Renal cortical epithelial cell (primary cell): Measurements from ENCODE around the gene ACTA1. TPM values are rescaled to one million over a fixed set of nuclear protein-coding genes. Genes with fewer than 3 reads are reported as not detected.
"Not testable (repeated sequence)": the region's sequence is repeated elsewhere in the genome, so short reads cannot be mapped to it uniquely, and the experiment has no call there.

ENCODE experiments used
- DNase-seq: peaks from one replicate; pipeline ENCODE4 v3.0.0-alpha.2; 2011; ENCODE audit warnings: low read depth
- total RNA-seq: library from RNA; depleted of rRNA; stranded (reverse); fragments of >200 nt; gene quantifications from 2 replicates; pipeline ENCODE4 v1.2.3, GENCODE V29; 2014

Gene ACTA1
- total RNA-seq, 1 donor from 2014 or later: 0.10 TPM

GRCh38 chr1:229409616-229410369 lies 24.1 kb downstream of the ACTA1 start:
- DNase-seq: no peak

GRCh38 chr1:229408458-229409037 lies 25.3 kb downstream of the ACTA1 start:
- DNase-seq: no peak

- DNase-seq: no peak
Observed at GRCh38 chr1:229407206-229408026, 26.5 kb downstream of the ACTA1 start.

DNA sequence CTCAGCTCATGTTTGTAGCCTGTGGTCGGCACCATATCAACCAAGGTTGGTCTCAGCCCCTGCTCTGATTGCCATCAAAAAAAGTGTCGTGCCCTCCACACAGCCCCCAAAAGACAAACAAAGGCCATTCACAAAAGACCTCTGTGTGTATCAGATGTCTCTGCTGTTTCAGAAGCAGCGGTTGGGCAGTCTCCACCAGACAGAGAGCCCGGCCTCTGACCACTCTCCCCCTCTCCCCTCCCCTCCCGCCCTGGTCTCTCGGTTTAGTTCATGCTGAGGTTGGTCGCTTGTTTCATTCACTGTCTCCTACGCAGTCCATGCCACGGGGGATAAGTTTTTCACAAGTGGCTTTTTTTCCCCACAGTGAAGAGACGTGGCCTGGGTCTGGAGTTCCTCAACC lies 27.1 kb downstream of the ACTA1 start:
- no peak for DNase-seq

DNA sequence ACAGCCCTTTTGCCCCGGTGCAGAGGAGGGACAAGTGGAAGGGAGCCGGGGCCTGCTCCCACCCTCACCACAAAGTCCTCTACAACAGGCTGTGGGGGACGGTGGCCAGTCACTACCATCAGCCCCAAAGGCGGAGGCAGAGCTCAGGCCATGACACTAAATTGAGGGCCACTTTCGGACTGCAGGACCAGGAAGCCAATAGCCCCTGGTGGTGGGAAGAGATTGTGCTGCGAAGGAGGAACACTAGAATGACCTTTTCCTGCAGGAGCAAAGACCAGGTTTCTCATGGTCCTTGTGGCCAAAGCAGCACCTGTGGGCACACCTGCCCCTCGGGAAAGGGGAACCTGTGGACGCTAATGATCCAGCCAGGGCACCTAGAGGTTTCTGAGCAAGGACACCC lies 30.3 kb downstream of the ACTA1 start:
- DNase-seq: no peak

DNA sequence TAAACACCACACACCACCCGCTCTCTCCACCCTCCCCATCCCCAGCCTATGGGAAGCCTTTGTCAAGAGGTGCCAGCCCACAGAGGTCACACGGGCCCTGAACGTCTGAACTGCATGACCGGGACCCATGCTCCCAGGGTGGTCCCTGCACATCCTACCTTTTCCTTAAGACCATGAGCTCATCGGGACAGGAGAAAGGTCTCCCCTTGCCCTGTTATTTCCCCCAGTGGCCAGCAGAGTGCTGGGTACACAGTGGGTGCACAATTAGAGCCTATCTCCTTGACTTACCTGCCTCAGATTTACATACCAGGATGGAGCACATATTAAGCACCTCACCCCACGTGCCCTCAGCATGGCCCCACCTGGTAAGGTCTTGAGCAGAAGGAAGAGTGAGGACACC lies 30.9 kb downstream of the ACTA1 start:
- DNase-seq: no peak

GRCh38 chr1:229402329-229402728 lies 31.6 kb downstream of the ACTA1 start:
- not testable (repeated sequence) for DNase-seq

- DNase-seq: no peak
Observed at GRCh38 chr1:229397762-229398161, 36.1 kb downstream of the ACTA1 start.

- DNase-seq: no peak
Observed at GRCh38 chr1:229396585-229397206, 37.2 kb downstream of the ACTA1 start.

- DNase-seq: not testable (repeated sequence)
Observed at GRCh38 chr1:229394517-229394916, 39.4 kb downstream of the ACTA1 start.

GRCh38 chr1:229392936-229393335 lies 41.0 kb downstream of the ACTA1 start:
- DNase-seq: no peak

- no peak for DNase-seq
Observed at GRCh38 chr1:229390130-229390529, 43.8 kb downstream of the ACTA1 start.

DNA sequence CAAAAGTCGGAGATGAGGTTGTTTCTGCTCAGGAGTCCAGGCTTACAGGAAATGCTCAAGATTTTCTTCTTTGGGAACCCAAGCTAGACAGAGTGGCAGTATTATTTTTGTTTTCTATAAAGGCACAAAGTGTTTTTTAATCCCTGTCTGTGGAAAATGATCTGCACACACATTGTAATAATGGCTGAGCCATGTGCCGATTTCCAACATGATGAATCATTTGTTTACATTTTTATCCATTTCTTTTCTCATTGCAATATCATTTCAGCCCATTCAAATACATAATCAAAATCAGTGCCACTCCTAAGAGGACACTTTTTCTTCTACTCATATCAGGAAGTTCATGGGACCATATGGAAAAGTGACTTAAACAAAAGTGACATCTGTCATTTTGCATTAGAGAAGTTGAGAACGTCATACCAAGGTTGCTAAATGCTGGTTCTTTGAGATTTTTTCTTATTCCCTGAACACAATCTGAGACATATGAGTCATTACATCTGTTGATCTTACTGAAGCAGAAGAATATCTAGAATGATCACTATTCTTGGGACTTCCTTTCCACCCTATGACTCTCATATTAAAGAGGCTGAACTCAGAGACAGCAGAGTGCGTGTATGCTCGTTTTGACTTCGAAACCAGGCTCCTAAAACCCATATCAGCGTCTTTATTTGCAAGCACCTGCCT lies 44.9 kb downstream of the ACTA1 start:
- no peak for DNase-seq

DNA sequence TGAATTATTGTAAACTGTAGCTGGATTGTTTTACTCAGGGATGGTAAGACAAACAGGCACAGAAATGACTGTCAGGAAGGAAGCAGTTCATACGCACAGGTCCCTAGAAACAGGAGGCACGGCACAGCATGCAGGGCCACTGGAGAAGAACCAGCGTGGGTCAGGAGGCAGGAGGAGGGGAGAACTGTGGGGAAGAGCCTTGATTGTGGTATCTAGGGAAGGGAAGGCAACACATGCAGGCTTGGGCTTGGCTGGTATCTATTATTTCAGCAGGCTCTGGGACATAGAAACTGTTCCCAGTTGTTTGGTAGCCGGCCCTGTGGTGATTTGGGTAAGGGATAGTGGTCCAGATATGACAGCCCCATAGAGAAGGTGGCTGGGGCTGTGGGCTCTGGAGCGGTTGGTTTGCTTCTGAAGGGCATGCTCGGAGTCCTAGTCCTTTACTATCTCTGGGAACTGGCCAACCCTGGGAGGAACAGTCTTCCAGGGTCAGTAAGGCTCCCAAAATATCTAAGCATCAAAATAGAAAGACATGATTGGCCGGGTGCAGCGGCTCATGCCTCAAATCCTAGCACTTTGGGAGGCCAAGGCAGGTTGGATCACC lies 47.9 kb downstream of the ACTA1 start:
- no peak for DNase-seq

GRCh38 chr1:229384822-229385221 lies 49.1 kb downstream of the ACTA1 start:
- no peak for DNase-seq

DNA sequence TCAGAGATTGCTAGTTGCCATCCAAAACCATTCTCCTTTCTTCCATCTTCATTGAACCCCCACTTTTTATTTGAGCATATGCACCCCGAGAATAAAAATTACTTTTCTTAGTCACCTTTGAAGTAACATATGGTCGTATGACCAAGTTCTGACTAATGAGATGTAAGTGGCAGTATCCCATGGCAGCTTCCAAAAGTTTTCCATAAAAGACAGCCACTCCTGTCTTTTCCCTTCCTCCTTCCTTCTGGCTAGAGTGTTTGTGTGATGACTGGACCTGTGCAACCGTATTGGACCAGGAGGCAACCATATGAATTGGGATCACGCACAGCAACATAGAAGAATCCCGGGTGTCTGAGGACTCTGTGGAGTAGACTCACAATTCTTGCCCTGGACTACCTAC lies 49.9 kb downstream of the ACTA1 start:
- no peak for DNase-seq

DNA sequence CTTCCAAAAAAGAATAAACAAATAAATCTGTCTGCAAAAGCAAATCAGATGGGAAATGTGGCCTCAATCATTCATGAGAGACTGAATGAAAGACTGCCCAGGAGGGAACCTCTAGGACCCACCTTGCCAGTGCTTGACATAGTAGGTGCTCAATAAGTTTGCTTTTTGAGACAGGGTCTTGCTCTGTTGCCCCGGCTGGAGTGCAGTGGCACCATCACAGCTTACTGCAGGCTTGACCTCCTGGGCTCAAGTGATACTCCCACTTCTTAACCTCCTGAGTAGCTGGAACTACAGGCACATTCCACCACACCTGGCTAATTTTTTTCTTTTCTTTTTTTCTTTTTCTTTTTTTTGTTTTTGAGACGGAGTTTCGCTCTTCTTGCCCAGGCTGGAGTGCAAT lies 50.7 kb downstream of the ACTA1 start:
- DNase-seq: no peak
